LHCN-M2 (cell line): ENCODE data around the gene RGS8. TPM values are rescaled to one million over a fixed set of nuclear protein-coding genes. Genes with fewer than 3 reads are reported as not detected.

Source experiments
- DNase-seq: peaks from one replicate; pipeline ENCODE4 v3.0.0-alpha.2; 2012; ENCODE audit warnings: low read depth
- polyA plus RNA-seq: library from polyadenylated mRNA; unstranded; fragments of >200 nt; gene quantifications from one replicate; pipeline ENCODE4 v1.2.1, GENCODE V29; 2012; ENCODE audit warnings: missing spikeins
- total RNA-seq: library from RNA; depleted of rRNA; stranded (reverse); fragments of >200 nt; gene quantifications from 2 replicates; pipeline ENCODE4 v1.2.3, GENCODE V29; 2014; rRNA removed

RGS8 gene
- total RNA-seq = not detected in 2 replicates
- not detected for polyA plus RNA-seq

GRCh38 chr1:182684116-182684828, at the start of gene RGS8:
Gene RGS8, minus strand, starts transcription at chr1:182684587. Its CDS starts 14,938 bp downstream, at chr1:182669649.
- DNase-seq = no peak

GRCh38 chr1:182731852-182732575, 47.6 kb upstream of the RGS8 start:
- DNase-seq = no peak

GRCh38 chr1:182726912-182727311, 42.5 kb upstream of the RGS8 start:
- no peak for DNase-seq

GRCh38 chr1:182725259-182726255, 41.2 kb upstream of the RGS8 start:
- DNase-seq = peak; percentile 15

GRCh38 chr1:182724215-182724614, 39.8 kb upstream of the RGS8 start:
- DNase-seq = no peak

GRCh38 chr1:182723200-182723599, 38.8 kb upstream of the RGS8 start:
- DNase-seq = no peak

- DNase-seq = no peak
Observed at GRCh38 chr1:182721525-182721924, 37.1 kb upstream of the RGS8 start.

GRCh38 chr1:182720463-182720862, 36.1 kb upstream of the RGS8 start:
- peak; percentile 25 for DNase-seq

GRCh38 chr1:182719553-182719952, 35.2 kb upstream of the RGS8 start:
- DNase-seq = no peak

- DNase-seq = peak; percentile 15
Observed at GRCh38 chr1:182718311-182718710, 33.9 kb upstream of the RGS8 start.

GRCh38 chr1:182716740-182717720, 32.6 kb upstream of the RGS8 start:
- DNase-seq = no peak

- DNase-seq = no peak
Observed at GRCh38 chr1:182715531-182715930, 31.1 kb upstream of the RGS8 start.

- no peak for DNase-seq
Observed at GRCh38 chr1:182714546-182714945, 30.2 kb upstream of the RGS8 start.

- no peak for DNase-seq
Observed at GRCh38 chr1:182713939-182714338, 29.6 kb upstream of the RGS8 start.

GRCh38 chr1:182713492-182713891, 29.1 kb upstream of the RGS8 start:
- DNase-seq = no peak

GRCh38 chr1:182709855-182710254, 25.5 kb upstream of the RGS8 start:
- no peak for DNase-seq

GRCh38 chr1:182709225-182709764, 24.9 kb upstream of the RGS8 start:
- no peak for DNase-seq

GRCh38 chr1:182707122-182707521, 22.7 kb upstream of the RGS8 start:
- DNase-seq = no peak

GRCh38 chr1:182704677-182705076, 20.3 kb upstream of the RGS8 start:
- no peak for DNase-seq

- DNase-seq = no peak
Observed at GRCh38 chr1:182703539-182703938, 19.2 kb upstream of the RGS8 start.
